HG03565 (cell line): ENCODE results near the gene GMPR2.

Experiments used
- ATAC-seq: cut with Tn5 transposase; IDR thresholded peaks from one replicate; pipeline ENCODE4 v1.9.1; 2021; ENCODE audit warnings: mild to moderate bottlenecking, moderate library complexity; ENCODE audit not compliant: unreplicated experiment

The GMPR2 gene

GRCh38 chr14:24232645-24233537, at the start of gene GMPR2:
GMPR2 (plus strand) TSS chr14:24232929; CDS start chr14:24233254, 325 bp downstream.
- peak; percentile 33 for ATAC-seq

- ATAC-seq: no peak
Measured at GRCh38 chr14:24183014-24183481, 49.7 kb upstream of the GMPR2 start.

- ATAC-seq: no peak
Measured at GRCh38 chr14:24184104-24184970, 48.4 kb upstream of the GMPR2 start.

- no peak for ATAC-seq
Measured at GRCh38 chr14:24185026-24185425, 47.7 kb upstream of the GMPR2 start.

- ATAC-seq: no peak
Measured at GRCh38 chr14:24185741-24186140, 47.0 kb upstream of the GMPR2 start.

GRCh38 chr14:24186831-24187538, 45.7 kb upstream of the GMPR2 start:
- ATAC-seq: no peak

GRCh38 chr14:24187539-24187915, 45.2 kb upstream of the GMPR2 start:
- ATAC-seq: no peak

- ATAC-seq: peak; percentile 88
Measured at GRCh38 chr14:24188251-24189058, 44.3 kb upstream of the GMPR2 start, which contains the start of gene IPO4. IPO4 (minus strand) TSS chr14:24188816; CDS start chr14:24188787, 29 bp downstream.

- no peak for ATAC-seq
Measured at GRCh38 chr14:24189059-24189375, 43.7 kb upstream of the GMPR2 start.

- ATAC-seq: no peak
Measured at GRCh38 chr14:24189460-24189859, 43.3 kb upstream of the GMPR2 start.

- no peak for ATAC-seq
Measured at GRCh38 chr14:24190416-24190815, 42.3 kb upstream of the GMPR2 start.

GRCh38 chr14:24192933-24193332, 39.8 kb upstream of the GMPR2 start:
- no peak for ATAC-seq

- ATAC-seq: no peak
Measured at GRCh38 chr14:24194186-24194872, 38.4 kb upstream of the GMPR2 start.

GRCh38 chr14:24194873-24195185, 37.9 kb upstream of the GMPR2 start:
- no peak for ATAC-seq

- ATAC-seq: peak; percentile 72
Measured at GRCh38 chr14:24195186-24196070, 37.3 kb upstream of the GMPR2 start, which contains the start of gene TM9SF1. TM9SF1 (minus strand) TSS chr14:24195441; CDS start chr14:24195019, 422 bp downstream.

GRCh38 chr14:24196071-24197055, 36.4 kb upstream of the GMPR2 start:
- ATAC-seq: peak; percentile 2

- no peak for ATAC-seq
Measured at GRCh38 chr14:24197056-24197450, 35.7 kb upstream of the GMPR2 start.
